ENCODE measurements around the gene KCTD2.
A peak's percentile ranks its signal among the peaks of the same experiment; 100 is the strongest.
"Not testable (repeated sequence)": the region's sequence is repeated elsewhere in the genome, so short reads cannot be mapped to it uniquely, and the experiment has no call there.

Gene KCTD2

DNA sequence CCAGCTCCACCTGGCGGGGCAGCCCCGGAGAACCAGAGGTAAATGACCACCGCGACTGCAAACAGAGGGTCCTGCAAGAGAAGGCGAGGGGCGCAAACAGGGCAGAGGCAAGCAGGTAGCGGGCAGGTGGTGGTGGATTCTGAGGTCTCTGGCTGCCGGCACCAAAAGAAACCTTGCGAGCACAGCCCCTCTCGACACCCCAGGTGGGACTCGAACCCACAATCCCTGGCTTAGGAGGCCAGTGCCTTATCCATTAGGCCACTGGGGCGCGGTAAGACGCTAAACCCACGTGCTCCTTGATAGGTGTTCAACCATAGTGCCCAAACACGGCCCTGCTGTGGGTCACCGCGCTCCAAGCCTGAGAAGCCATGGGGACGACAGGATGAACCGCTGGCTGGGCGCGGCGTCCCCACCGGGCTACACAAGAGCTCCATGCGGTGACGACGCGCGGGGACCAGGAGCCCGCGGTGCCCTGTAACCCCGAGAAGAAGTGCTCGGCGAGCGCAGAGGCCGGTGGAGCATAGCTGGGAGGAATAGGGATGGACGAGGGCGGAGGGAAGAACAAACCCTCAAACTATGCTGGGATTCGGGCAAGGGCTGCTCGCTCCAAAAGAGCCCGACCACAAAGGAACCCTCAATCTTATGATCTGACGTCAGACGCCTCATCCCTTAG lies 12.7 kb upstream of the KCTD2 start:
- Histone ChIP-seq H3K4me3 (peak overlapping the region; percentile 75), H3K9me3 (peaks cover 22% of the 10 kb centered on the region), H3K4me2 (peak overlapping the region; percentile 79), H3K27me3 (peaks cover 39% of the 10 kb centered on the region), H3K9ac (peak overlapping the region; percentile 89), H3K27ac (peak overlapping the region; percentile 87), H4K20me1 (no peaks in the 10 kb centered on the region), H3K4me1 (peaks cover 39% of the 10 kb centered on the region), H3K36me3 (peaks cover 22% of the 10 kb centered on the region)
- no peak for TF ChIP-seq Cebpa-rat (IDR thresholded peaks at IDR 0.05)

DNA sequence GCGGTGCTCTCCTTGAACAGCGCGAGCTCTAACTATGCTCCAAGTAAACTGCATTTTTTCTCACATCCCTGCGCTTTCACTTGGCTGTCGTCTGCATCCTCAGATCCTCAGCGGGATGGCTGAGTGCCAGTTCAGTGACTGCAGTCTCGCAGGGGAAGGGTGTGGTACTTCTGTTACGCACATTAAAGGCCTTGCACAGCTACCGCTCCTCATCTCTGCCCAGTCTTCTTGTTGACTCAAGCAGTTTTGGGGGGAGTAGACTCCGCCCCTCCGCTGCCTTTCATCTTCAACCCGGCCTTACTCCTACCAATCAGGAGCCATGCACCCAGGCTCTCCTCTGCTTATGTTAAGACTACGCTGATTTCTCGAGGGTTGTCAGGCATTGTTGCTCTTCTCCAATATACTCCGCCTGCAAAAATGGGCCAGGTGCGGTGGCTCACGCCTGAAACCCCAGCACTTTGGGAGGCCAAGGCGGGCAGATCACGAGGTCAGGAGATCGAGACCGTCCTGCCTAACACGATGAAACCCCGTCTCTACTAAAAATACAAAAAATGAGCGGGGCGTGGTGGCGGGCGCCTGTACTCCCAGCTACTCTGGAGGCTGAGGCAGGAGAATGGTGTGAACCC lies 10.3 kb upstream of the KCTD2 start:
- H3K4me2 ChIP-seq, result no peak overlapping the region
- H3K4me3 ChIP-seq, result no peak overlapping the region
- H3K9ac ChIP-seq, result no peak overlapping the region
- H3K4me1 ChIP-seq, result peaks cover 39% of the 10 kb centered on the region
- TF ChIP-seq Cebpa-rat (IDR thresholded peaks at IDR 0.05), result no peak
- H3K9me3 ChIP-seq, result no peaks in the 10 kb centered on the region
- H4K20me1 ChIP-seq, result no peaks in the 10 kb centered on the region
- H3K36me3 ChIP-seq, result peaks cover 46% of the 10 kb centered on the region
- H3K27me3 ChIP-seq, result peaks cover 39% of the 10 kb centered on the region
- H3K27ac ChIP-seq, result no peak overlapping the region

DNA sequence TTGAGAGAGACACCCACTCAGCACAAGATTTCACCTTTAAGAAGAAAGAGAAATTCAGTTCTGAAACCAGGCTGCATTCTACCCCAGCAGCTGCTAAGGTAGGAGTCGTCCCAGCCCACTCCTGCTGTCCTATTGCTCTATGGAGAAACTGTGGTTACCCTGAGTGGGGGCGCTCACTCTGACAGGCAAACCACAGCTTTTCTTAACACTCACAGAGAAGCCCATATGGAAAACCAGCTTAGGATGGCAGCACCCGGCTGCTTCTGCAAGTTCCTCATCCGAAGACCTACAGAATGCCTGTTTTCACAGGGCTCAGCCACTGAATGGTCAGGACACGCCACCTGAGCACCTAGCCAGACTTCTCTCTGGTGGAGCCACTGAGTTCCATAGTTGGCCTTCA lies 7.8 kb upstream of the KCTD2 start:
- Histone ChIP-seq H3K4me1 (peaks cover 16% of the 10 kb centered on the region; the same call in 1 of the 2 replicates), H4K20me1 (peaks cover 8% of the 10 kb centered on the region; the same call in 1 of the 2 replicates), H3K36me3 (peaks cover 55% of the 10 kb centered on the region), H3K9ac (no peak overlapping the region), H3K9me3 (no peaks in the 10 kb centered on the region), H3K27ac (no peak overlapping the region), H3K4me2 (no peak overlapping the region), H3K27me3 (peaks cover 16% of the 10 kb centered on the region), H3K4me3 (no peak overlapping the region)
- no peak for TF ChIP-seq Cebpa-rat (IDR thresholded peaks at IDR 0.05)

DNA sequence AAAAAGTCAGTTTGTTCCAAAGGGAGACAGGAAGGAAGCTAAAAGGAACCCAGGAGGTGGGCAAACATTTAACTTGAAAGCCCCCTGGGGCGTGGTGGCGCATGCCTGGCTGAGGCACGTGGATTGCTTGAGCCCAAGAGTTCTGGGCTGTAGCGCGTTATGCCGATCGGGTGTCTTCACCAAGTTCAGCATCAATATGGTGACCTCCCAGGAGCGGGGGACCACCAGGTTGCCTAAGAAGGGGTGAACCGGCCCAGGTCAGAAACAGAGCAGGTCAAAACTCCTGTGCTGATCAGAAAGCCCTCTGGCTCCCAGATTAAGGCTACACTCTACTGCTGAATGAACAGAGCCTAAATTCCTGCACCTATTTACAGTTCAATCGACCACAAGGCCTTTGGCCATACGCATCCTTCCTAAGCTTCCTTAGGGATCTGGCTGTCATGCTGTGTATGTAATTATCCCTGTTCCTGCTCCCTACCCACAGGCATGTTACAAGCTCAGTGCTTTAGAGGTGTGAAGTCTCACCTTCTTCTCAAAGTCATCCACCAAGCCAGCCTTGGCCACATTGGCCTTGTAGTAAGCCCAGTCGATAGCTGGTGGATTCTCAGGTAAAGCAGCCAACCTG lies 5.3 kb upstream of the KCTD2 start:
- peaks cover 53% of the 10 kb centered on the region for H3K36me3 ChIP-seq
- no peak overlapping the region for H3K27ac ChIP-seq
- no peaks in the 10 kb centered on the region for H3K9me3 ChIP-seq
- H3K27me3 ChIP-seq, result no peaks in the 10 kb centered on the region
- peaks cover 13% of the 10 kb centered on the region; the same call in 1 of the 2 replicates for H4K20me1 ChIP-seq
- no peak overlapping the region for H3K4me2 ChIP-seq
- no peak overlapping the region for H3K4me3 ChIP-seq
- no peak for TF ChIP-seq Cebpa-rat (IDR thresholded peaks at IDR 0.05)
- peaks cover 10% of the 10 kb centered on the region for H3K4me1 ChIP-seq
- no peak overlapping the region for H3K9ac ChIP-seq

DNA sequence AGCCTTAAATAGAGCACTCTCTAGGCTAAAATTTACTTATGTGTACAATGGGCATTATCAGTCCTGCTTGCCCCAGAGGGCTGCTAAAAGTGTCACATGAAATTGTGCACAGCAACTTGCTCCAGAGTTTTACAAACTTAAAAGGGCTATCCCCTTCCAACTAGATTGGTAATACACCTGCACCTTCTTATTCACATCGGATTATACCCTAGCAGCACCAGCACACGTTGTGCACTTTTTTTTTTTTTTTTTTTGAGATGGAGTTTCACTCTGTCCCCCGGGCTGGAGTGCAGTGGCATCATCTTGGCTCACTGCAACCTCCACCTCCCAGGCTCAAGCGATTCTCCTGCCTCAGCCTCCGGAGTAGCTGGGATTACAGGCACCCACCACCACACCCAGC lies 3.2 kb upstream of the KCTD2 start:
- not testable (repeated sequence) for H3K4me2 ChIP-seq, H3K4me3 ChIP-seq, H3K27me3 ChIP-seq, H3K9ac ChIP-seq, H3K9me3 ChIP-seq, H3K27ac ChIP-seq
- Histone ChIP-seq H4K20me1 (peaks cover 13% of the 10 kb centered on the region; the same call in 1 of the 2 replicates), H3K36me3 (peaks cover 38% of the 10 kb centered on the region), H3K4me1 (peaks cover 22% of the 10 kb centered on the region)

DNA sequence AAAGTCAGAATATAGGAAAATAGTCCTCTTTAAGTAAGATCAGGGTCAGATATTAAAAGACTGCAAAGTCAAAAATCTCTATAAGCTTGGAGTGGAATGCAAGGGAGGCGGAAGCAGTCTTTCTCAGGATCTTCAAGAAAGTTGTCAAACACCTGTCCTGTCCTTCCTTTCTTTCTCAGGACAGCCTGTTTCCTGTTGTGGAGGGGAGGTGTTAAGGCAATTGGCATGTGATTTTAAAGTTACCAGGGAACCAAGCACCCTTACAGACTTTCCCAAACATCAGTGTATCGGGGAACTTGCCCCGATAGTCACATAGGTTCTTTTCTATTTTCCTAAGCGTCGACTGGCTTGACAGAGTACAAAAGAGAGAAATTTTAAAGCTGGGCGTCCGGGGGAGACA lies 2.3 kb upstream of the KCTD2 start:
- no peak overlapping the region for H3K4me3 ChIP-seq
- H3K9ac ChIP-seq, result no peak overlapping the region
- H3K4me2 ChIP-seq, result no peak overlapping the region

GRCh38 chr17:75045946-75046406 lies 1.0 kb upstream of the KCTD2 start:
- peak overlapping the region; percentile 91 for H3K4me2 ChIP-seq
- peaks cover 27% of the 10 kb centered on the region for H3K4me1 ChIP-seq
- peak overlapping the region; percentile 81 for H3K27ac ChIP-seq
- H3K9me3 ChIP-seq, H3K27me3 ChIP-seq: not testable (repeated sequence)
- peaks cover 13% of the 10 kb centered on the region; the same call in 1 of the 2 replicates for H4K20me1 ChIP-seq
- peak overlapping the region; percentile 97 for H3K4me3 ChIP-seq
- peaks cover 31% of the 10 kb centered on the region for H3K36me3 ChIP-seq
- peak overlapping the region; percentile 89 for H3K9ac ChIP-seq

More for the DNA sequence above, 2.3 kb upstream of the KCTD2 start:
- Histone ChIP-seq H3K4me1 (peaks cover 27% of the 10 kb centered on the region), H3K9me3 (no peaks in the 10 kb centered on the region), H3K27me3 (no peaks in the 10 kb centered on the region), H3K36me3 (peaks cover 36% of the 10 kb centered on the region), H4K20me1 (peaks cover 13% of the 10 kb centered on the region; the same call in 1 of the 2 replicates), H3K27ac (no peak overlapping the region)
- no peak for TF ChIP-seq Cebpa-rat (IDR thresholded peaks at IDR 0.05)

DNA sequence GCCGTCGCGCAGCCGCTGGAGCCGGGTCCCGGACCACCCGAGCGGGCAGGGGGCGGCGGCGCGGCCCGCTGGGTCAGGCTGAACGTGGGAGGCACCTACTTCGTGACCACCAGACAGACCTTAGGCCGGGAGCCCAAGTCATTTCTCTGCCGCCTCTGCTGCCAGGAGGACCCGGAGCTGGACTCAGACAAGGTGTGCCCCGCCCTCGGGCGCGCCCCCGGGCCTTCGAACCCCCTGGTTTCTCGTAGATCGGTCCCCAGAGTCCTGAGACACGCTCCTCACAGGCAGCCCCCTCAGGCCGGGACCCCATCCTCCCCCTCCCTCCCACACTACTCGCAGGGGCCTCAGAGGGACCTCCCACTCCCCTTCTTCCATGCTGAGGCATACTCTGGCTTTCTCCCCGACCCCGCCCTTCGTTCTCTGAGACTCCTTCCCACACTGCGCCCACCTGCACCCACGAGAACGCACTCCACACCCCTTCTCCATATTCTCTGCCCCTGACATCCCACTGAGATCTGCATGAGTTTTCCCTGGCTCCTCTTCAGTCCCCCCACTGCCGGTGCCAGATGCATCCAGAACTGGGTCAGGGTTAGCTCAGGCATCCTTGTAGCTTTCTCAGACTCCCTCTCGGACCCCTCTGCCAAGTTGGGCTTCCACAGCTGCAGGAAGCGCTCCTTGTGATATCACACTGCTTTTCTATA lies 523 bp downstream of the KCTD2 start:
- peak overlapping the region; percentile 81 for H3K27ac ChIP-seq
- peak overlapping the region; percentile 89 for H3K9ac ChIP-seq
- H3K9me3 ChIP-seq, result no peaks in the 10 kb centered on the region
- H4K20me1 ChIP-seq, result peaks cover 13% of the 10 kb centered on the region; the same call in 1 of the 2 replicates
- no peaks in the 10 kb centered on the region for H3K27me3 ChIP-seq
- peak overlapping the region; percentile 97 for H3K4me3 ChIP-seq
- H3K36me3 ChIP-seq, result peaks cover 28% of the 10 kb centered on the region
- H3K4me1 ChIP-seq, result peaks cover 27% of the 10 kb centered on the region
- H3K4me2 ChIP-seq, result peak overlapping the region; percentile 99
- no peak for TF ChIP-seq Cebpa-rat (IDR thresholded peaks at IDR 0.05)

GRCh38 chr17:75048249-75048878 lies 1.3 kb downstream of the KCTD2 start:
- Histone ChIP-seq H3K27me3 (no peaks in the 10 kb centered on the region), H3K9me3 (no peaks in the 10 kb centered on the region), H3K36me3 (peaks cover 35% of the 10 kb centered on the region), H3K4me2 (peak overlapping the region; percentile 99), H4K20me1 (peaks cover 5% of the 10 kb centered on the region; the same call in 1 of the 2 replicates), H3K9ac (peak overlapping the region; percentile 89; the same call in 1 of the 2 replicates), H3K4me1 (peaks cover 27% of the 10 kb centered on the region), H3K4me3 (peak overlapping the region; percentile 97), H3K27ac (no peak overlapping the region)
- no peak for TF ChIP-seq Cebpa-rat (IDR thresholded peaks at IDR 0.05)
